Immature natural killer cell (primary cell): ENCODE data around the gene TRMU. TPM values are rescaled to one million over a fixed set of nuclear protein-coding genes. Genes with fewer than 3 reads are reported as not detected.

Experiments
- DNase-seq, 3 donors: peaks; one replicate each; pipeline ENCODE4 v3.0.0; 2022; ENCODE audit warnings: mixed read lengths in 1 of 3
- H3K27ac Mint-ChIP-seq, 6 donors: one replicate each; pipeline ENCODE4 v1.8.0; 2020; ENCODE audit warnings: mixed read lengths in 6 of 6, mild to moderate bottlenecking in 5 of 6, inconsistent platforms in 4 of 6, moderate library complexity in 3 of 6
- H3K27me3 Mint-ChIP-seq, 3 donors: one replicate each; pipeline ENCODE4 v1.8.0; 2020 to 2021; ENCODE audit warnings: low read depth in 3 of 3, mild to moderate bottlenecking in 3 of 3, mixed read lengths in 3 of 3, moderate library complexity in 3 of 3, inconsistent platforms in 1 of 3
- H3K36me3 Mint-ChIP-seq, 3 donors: one replicate each; pipeline ENCODE4 v1.8.0; 2020; ENCODE audit warnings: mixed read lengths in 3 of 3, inconsistent platforms in 2 of 3, mild to moderate bottlenecking in 2 of 3
- H3K4me1 Mint-ChIP-seq, 2 donors: one replicate each; pipeline ENCODE4 v1.8.0; 2020; ENCODE audit warnings: inconsistent platforms in 2 of 2, mild to moderate bottlenecking in 2 of 2, mixed read lengths in 2 of 2, moderate library complexity in 1 of 2
- H3K4me3 Mint-ChIP-seq, 5 donors: one replicate each; pipeline ENCODE4 v1.8.0; 2020; ENCODE audit warnings: mild to moderate bottlenecking in 5 of 5, mixed read lengths in 5 of 5, inconsistent platforms in 3 of 5, moderate library complexity in 3 of 5
- H3K9me3 Mint-ChIP-seq, 6 donors: one replicate each; pipeline ENCODE4 v1.8.0; 2020; ENCODE audit warnings: mild to moderate bottlenecking in 6 of 6, mixed read lengths in 6 of 6, inconsistent platforms in 4 of 6, moderate library complexity in 3 of 6
- polyA plus RNA-seq, 3 donors: library from polyadenylated mRNA; unstranded; fragments of 300-500 nt; fragmentation: Illumina TruSeq; gene quantifications; one replicate each; pipeline ENCODE4 v1.2.3, GENCODE V29; 2021

Gene TRMU
- polyA plus RNA-seq, 3 donors from 2014 or later: 12.3 to 18.5 (median 16.8) TPM

- peak overlapping the region; percentile 90 to 100 (median 99) for H3K27ac Mint-ChIP-seq
- peaks cover 20 to 39% (median 26%) of the 10 kb centered on the region in 3 donors for H3K36me3 Mint-ChIP-seq
- H3K27me3 Mint-ChIP-seq: peaks cover 23 to 53% (median 44%) of the 10 kb centered on the region in 3 donors
- peaks cover 0 to 1% (median 0%) of the 10 kb centered on the region in 6 donors for H3K9me3 Mint-ChIP-seq
- DNase-seq: peak; percentile 38 to 57 (median 47)
- peaks cover 80% of the 10 kb centered on the region in 2 donors for H3K4me1 Mint-ChIP-seq
- H3K4me3 Mint-ChIP-seq: peak overlapping the region; percentile 42 to 76 (median 55)
Observed at GRCh38 chr22:46293577-46294260, 41.8 kb upstream of the TRMU start.

DNA sequence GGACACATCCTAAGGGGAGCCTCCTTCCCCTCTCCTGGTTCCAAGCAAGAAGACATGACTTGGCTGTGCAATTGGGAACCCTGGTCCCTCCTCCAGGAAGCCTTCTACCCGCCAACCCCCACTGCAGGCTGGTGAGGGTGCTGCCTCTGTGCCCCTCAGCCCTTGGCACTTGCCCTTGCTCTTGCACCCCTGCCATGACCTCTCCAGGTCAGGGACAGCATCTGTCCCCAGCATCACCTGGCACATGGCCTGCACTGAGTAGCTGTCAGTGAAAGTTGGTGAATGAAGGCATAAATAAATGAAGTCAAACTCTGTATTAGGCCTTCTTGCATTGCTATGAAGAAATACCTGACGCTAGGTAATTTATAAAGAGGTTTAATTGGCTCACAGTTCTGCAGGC is 40.7 kb upstream of the TRMU start:
- peaks cover 20 to 43% (median 33%) of the 10 kb centered on the region in 3 donors for H3K27me3 Mint-ChIP-seq
- H3K4me3 Mint-ChIP-seq: peak overlapping the region; percentile 88 to 94 (median 91)
- H3K36me3 Mint-ChIP-seq: peaks cover 18 to 35% (median 24%) of the 10 kb centered on the region in 3 donors
- peaks cover 70 to 72% of the 10 kb centered on the region in 2 donors for H3K4me1 Mint-ChIP-seq
- no peak for DNase-seq
- H3K9me3 Mint-ChIP-seq: peaks cover 0 to 1% (median 0%) of the 10 kb centered on the region in 6 donors
- peak overlapping the region; percentile 93 to 99 (median 98) for H3K27ac Mint-ChIP-seq

GRCh38 chr22:46295277-46295971 is 40.1 kb upstream of the TRMU start:
- DNase-seq: no peak
- H3K36me3 Mint-ChIP-seq: peaks cover 17 to 30% (median 23%) of the 10 kb centered on the region in 3 donors

GRCh38 chr22:46296257-46297150 is 39.0 kb upstream of the TRMU start, which contains the start of gene GTSE1:
TSS of gene GTSE1 (plus strand) at chr22:46296870. CDS start at chr22:46297401, 531 bp downstream.
- Mint-ChIP-seq H3K4me3 (peak within 1 kb of the TSS; percentile 88 to 94 (median 91)), H3K27me3 (peaks cover 14 to 27% (median 20%) of the 10 kb centered on the region in 3 donors), H3K9me3 (peaks cover 0 to 1% (median 0%) of the 10 kb centered on the region in 6 donors), H3K36me3 (peaks cover 17 to 23% (median 20%) of the 10 kb centered on the region in 3 donors), H3K4me1 (peaks cover 52 to 55% of the 10 kb centered on the region in 2 donors), H3K27ac (peak within 1 kb of the TSS; percentile 93 to 99 (median 98))
- peak; percentile 96 to 98 (median 97) for DNase-seq

More at GRCh38 chr22:46295277-46295971, 40.1 kb upstream of the TRMU start:
- Mint-ChIP-seq H3K9me3 (peaks cover 0 to 1% (median 0%) of the 10 kb centered on the region in 6 donors), H3K27me3 (peaks cover 15 to 37% (median 28%) of the 10 kb centered on the region in 3 donors), H3K27ac (peak overlapping the region; percentile 93 to 99 (median 98)), H3K4me1 (peaks cover 63 to 65% of the 10 kb centered on the region in 2 donors), H3K4me3 (peak overlapping the region; percentile 88 to 94 (median 91))

DNA sequence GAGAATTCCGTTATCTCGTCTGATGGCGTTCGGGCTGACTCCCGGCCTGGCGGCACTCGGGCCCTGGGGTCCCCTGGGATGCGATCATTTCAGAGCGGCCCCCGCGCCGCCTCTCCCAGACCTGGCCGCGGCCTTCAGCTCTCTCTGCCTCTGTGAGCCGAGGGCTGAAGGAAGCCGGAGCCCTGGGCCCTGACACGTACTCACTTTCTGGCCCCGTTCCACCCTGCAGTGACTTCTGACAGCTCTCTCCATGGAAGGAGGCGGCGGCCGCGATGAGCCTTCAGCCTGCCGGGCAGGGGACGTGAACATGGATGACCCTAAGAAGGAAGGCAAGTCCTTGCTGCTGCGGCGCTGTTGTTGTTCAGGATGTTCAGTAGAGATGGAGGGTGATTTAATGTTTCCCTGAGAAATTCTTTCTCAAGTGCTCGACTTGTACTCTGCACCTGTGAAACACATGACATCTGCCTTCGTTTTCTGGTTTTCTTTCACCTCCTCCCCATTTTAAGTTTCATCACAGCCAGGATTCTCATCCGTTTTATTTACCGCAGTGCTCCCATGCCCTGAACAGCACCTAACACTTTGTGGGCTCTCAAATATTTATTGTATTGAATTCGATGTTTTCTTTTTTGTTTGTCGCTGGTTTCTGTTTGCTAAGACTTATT is 38.2 kb upstream of the TRMU start:
- H3K4me3 Mint-ChIP-seq: peak overlapping the region; percentile 71 to 88 (median 82)

DNA sequence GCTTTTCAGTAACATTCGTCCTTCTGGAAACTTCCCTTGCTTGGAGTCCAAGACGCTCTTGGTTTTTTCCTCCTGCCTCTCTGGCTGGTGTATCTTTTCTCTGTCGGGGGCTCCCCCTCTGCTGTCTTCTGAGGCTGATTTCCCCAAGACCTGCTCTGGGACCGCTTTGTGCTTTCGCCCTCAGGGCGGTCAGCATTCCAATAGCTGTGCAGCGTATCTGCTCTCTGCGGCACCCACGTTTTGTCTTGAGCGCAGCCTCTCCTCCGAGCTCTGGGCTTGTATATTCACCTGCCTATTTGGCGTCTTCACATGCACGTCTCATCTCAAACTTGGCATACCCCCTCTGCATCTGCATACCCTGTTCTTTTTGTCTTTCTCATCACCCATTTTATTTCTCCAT is 36.4 kb upstream of the TRMU start:
- H3K27me3 Mint-ChIP-seq: peaks cover 8 to 13% (median 10%) of the 10 kb centered on the region in 3 donors
- H3K36me3 Mint-ChIP-seq: peaks cover 0 to 4% (median 3%) of the 10 kb centered on the region in 3 donors
- no peak overlapping the region for H3K27ac Mint-ChIP-seq
- H3K4me3 Mint-ChIP-seq: peak overlapping the region in 4 of 5 donors; percentile 50 to 66 (median 58)
- DNase-seq: no peak
- peaks cover 0 to 1% (median 0%) of the 10 kb centered on the region in 6 donors for H3K9me3 Mint-ChIP-seq
- H3K4me1 Mint-ChIP-seq: peaks cover 31% of the 10 kb centered on the region in 2 donors

More for the DNA sequence above, 38.2 kb upstream of the TRMU start:
- DNase-seq: no peak
- Mint-ChIP-seq H3K27ac (peak overlapping the region in 5 of 6 donors; percentile 13 to 78 (median 28)), H3K27me3 (peaks cover 14 to 20% (median 15%) of the 10 kb centered on the region in 3 donors), H3K36me3 (peaks cover 15 to 20% (median 15%) of the 10 kb centered on the region in 3 donors), H3K9me3 (peaks cover 0 to 1% (median 0%) of the 10 kb centered on the region in 6 donors), H3K4me1 (peaks cover 48 to 49% of the 10 kb centered on the region in 2 donors)

GRCh38 chr22:46300491-46300890 is 35.0 kb upstream of the TRMU start:
- Mint-ChIP-seq H3K36me3 (peaks cover 0 to 4% (median 3%) of the 10 kb centered on the region in 3 donors), H3K27me3 (peaks cover 6 to 12% (median 7%) of the 10 kb centered on the region in 3 donors), H3K27ac (no peak overlapping the region), H3K4me1 (peaks cover 20 to 22% of the 10 kb centered on the region in 2 donors), H3K4me3 (no peak overlapping the region), H3K9me3 (no peaks in the 10 kb centered on the region)
- DNase-seq: no peak

GRCh38 chr22:46303347-46303965 is 32.1 kb upstream of the TRMU start:
- DNase-seq: no peak
- no peaks in the 10 kb centered on the region for H3K9me3 Mint-ChIP-seq
- peaks cover 0 to 1% of the 10 kb centered on the region in 2 donors for H3K4me1 Mint-ChIP-seq
- peaks cover 0 to 3% (median 2%) of the 10 kb centered on the region in 3 donors for H3K27me3 Mint-ChIP-seq
- no peak overlapping the region for H3K4me3 Mint-ChIP-seq
- H3K27ac Mint-ChIP-seq: no peak overlapping the region
- peaks cover 0 to 4% (median 3%) of the 10 kb centered on the region in 3 donors for H3K36me3 Mint-ChIP-seq

DNA sequence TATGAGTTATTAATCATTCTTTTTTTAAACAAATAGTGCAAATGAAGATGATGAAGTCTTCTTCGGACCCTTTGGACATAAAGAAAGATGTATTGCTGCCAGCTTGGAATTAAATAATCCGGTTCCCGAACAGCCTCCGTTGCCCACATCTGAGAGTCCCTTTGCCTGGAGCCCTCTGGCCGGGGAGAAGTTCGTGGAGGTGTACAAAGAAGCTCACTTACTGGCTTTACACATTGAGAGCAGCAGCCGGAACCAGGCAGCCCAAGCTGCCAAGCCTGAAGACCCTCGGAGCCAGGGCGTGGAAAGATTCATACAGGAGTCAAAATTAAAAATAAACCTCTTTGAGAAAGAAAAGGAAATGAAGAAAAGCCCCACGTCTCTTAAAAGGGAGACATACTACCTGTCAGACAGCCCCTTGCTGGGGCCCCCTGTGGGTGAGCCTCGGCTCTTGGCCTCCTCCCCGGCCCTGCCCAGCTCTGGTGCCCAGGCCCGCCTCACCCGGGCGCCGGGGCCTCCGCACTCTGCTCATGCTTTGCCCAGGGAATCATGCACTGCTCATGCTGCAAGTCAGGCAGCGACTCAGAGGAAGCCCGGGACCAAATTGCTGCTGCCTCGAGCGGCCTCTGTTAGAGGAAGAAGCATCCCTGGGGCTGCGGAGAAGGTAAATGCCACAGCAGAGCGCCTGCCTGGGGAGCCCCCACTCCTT is 27.1 kb upstream of the TRMU start:
- Mint-ChIP-seq H3K9me3 (no peaks in the 10 kb centered on the region), H3K27ac (no peak overlapping the region), H3K4me3 (no peak overlapping the region), H3K27me3 (no peaks in the 10 kb centered on the region), H3K36me3 (peaks cover 0 to 3% (median 0%) of the 10 kb centered on the region in 3 donors), H3K4me1 (no peaks in the 10 kb centered on the region)
- DNase-seq: no peak

DNA sequence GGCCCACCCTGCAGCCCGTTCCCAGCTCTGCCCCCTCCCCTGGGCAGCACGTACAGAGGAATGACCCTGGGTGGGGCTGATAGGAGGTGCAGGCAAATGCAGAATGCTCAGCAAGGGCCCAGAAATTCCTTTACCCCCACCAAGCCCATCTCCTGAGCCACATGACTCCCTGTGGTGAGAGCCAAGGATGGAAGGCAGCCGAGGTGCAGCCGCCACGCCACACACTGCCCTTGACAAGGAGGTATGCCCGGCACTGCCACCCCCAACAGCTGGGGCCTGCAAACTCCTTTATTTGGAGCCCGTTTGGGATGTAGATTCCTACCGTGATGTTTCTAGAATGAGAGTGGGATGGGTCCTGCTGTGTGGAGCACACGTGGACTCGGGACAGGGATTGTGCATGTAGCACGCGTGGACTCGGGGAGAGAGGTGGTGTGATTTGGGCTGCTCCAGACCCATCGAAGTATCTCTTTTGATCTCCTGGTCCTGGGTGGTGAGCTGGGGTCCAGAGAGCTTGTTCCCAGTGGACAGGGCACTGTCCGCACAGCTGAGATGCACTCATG is 25.9 kb upstream of the TRMU start:
- H3K36me3 Mint-ChIP-seq: peaks cover 0 to 3% (median 0%) of the 10 kb centered on the region in 3 donors
- H3K27me3 Mint-ChIP-seq: no peaks in the 10 kb centered on the region
- no peak for DNase-seq
- H3K4me1 Mint-ChIP-seq: no peaks in the 10 kb centered on the region
- H3K4me3 Mint-ChIP-seq: no peak overlapping the region
- H3K27ac Mint-ChIP-seq: no peak overlapping the region
- H3K9me3 Mint-ChIP-seq: no peaks in the 10 kb centered on the region

- H3K36me3 Mint-ChIP-seq: peaks cover 0 to 3% (median 0%) of the 10 kb centered on the region in 3 donors
- H3K27ac Mint-ChIP-seq: peak overlapping the region in 1 of 6 donors; percentile 72
- no peaks in the 10 kb centered on the region for H3K4me1 Mint-ChIP-seq
- no peak for DNase-seq
- no peak overlapping the region for H3K4me3 Mint-ChIP-seq
- no peaks in the 10 kb centered on the region for H3K9me3 Mint-ChIP-seq
- H3K27me3 Mint-ChIP-seq: no peaks in the 10 kb centered on the region
Observed at GRCh38 chr22:46312056-46312455, 23.5 kb upstream of the TRMU start.
